HG02642 (cell line): ENCODE measurements around the gene CTDSPL.

ENCODE experiments used
- ATAC-seq: cut with Tn5 transposase; IDR thresholded peaks from one replicate; pipeline ENCODE4 v1.9.1; 2021; ENCODE audit warnings: mild to moderate bottlenecking; ENCODE audit not compliant: unreplicated experiment, poor library complexity

The CTDSPL gene

GRCh38 chr3:37937156-37937555, 75.5 kb downstream of the CTDSPL start:
- no peak for ATAC-seq

DNA sequence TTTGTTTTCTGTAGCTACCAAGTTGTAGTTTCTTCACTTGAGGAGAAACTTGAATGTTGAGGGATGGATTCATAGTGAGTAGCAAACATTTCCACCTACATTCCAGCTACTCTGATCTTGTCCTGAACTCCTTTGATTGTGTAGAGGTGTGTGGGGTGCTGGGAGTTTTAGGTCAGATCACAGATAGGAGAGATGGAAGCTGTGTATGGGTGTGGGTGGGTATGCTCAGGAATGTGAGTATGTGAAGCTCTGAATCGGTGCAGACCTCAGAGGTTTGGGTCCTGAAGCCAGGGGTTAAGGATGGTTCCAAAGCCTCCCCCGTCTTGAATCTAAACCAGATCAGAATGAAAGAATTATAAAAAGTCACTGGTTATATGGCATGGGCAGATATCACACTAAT, 76.3 kb downstream of the CTDSPL start:
- no peak for ATAC-seq

- ATAC-seq, result no peak
Observed at GRCh38 chr3:37940242-37940908, 78.7 kb downstream of the CTDSPL start.

DNA sequence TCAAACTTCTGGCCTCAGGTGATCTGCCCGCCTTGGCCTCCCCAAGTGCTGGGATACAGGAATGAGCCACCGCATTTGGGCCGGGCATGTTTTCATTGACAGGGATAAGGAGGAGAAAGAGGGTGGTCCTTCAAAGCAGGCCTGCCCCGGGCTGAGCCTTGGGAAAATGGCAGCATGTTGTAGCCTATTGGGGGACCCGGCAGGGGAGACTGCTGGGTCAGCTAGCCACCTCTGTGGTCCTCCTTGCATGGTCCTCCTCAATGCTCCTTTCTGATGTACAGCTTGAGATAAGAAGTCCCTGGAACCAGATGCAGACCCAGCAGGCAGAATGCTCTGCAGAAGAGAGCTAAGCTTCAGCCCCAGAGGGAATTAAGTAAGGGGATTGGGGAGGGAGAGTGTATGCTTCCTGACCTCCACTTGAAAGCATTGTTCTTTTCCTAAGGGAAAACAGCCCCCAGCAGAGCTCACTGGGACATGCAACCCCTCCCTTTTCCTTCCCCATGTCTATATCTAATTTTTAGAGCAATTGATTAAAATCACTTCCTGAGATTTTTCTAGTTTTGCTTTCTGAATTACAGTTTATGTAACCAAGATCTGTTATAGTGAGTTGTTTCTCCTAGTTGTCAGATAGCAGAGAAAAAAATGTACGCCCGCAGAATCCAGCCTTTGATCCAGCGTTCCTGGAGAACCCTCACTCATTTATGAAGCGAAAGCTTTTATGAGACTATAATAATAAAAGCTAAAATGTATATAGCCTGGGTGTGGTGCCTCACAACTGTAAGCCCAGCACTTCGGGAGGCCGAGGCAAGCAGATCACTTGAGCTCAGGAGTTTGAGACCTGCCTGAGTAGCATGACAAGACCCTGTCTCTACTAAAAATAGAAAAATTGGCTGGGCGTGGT, 80.2 kb downstream of the CTDSPL start:
- ATAC-seq, result no peak

- ATAC-seq, result no peak
Observed at GRCh38 chr3:37942646-37943045, 81.0 kb downstream of the CTDSPL start.

DNA sequence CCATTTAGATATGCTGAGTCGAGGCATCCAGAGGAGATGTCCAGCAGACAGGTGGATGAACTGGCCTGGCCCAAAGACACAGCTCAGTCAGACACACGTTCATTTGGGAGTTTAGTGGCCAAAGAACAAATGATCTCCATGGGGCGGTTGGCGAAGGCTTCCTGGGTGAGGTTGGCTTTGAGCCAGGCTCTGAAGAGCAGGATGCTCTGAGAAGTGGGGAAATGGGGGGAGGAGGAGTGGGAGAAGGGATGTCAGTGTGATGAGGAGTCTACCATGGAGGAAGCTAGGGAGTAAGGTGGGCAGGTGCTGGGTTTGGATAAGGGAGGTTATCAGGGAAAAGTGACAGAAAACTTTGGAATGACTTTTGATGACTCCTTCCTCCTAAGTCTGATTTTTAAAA, 81.4 kb downstream of the CTDSPL start:
- ATAC-seq, result no peak

DNA sequence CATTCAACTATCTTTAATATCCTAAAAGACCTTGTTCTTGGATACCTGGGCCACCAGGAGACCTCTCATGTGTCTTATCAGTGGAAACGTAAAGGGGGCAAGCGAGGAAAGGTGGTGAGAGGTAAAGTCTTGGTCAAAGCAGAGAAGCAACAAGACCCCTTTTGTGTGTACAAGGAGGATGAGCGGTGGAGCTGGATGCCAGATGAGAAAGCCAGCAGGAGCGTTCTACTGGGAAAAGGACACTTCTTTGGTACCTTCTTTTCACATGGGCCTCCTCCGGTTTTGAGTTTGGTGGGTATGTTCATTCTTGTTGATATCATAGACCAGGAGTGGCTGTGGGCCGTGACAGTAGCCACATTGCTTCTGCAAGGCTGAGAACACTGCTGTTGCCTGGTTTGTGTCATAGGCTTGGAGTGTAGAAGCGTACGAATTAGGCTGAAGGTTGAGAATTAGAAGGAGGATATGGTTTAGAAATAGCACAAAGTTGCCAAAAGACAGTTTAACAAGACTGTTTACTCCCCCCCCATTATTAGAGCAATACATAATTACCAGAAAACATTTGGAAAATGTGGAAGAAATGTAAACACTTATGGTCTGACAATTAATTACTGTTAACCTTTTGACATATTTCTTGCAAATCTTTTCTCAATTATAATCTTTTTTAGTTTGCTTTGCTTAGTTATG, 82.1 kb downstream of the CTDSPL start:
- no peak for ATAC-seq

DNA sequence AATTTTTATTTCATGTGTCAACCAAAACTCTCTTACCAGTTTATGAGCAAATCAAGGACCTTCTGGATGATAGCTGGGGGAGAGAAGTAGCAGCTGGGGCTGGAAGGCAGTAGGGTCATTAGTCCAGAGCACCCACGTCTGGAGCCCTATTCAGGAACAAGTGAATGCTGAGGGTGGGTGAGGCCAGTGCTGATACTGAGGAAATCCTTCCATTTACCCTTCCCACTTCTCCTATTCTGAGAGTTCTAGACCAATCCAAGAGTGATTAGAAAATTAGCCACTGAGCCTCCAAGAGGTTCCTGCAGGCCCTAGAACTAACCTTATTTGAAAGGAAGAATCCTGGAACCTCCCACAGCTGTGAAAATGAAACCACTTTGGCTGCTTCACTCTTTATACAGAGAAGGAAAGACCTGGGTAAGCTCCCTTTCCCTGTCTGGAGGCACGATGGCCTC, 82.7 kb downstream of the CTDSPL start:
- ATAC-seq, result no peak

- ATAC-seq, result no peak
Observed at GRCh38 chr3:37945156-37945806, 83.6 kb downstream of the CTDSPL start.

DNA sequence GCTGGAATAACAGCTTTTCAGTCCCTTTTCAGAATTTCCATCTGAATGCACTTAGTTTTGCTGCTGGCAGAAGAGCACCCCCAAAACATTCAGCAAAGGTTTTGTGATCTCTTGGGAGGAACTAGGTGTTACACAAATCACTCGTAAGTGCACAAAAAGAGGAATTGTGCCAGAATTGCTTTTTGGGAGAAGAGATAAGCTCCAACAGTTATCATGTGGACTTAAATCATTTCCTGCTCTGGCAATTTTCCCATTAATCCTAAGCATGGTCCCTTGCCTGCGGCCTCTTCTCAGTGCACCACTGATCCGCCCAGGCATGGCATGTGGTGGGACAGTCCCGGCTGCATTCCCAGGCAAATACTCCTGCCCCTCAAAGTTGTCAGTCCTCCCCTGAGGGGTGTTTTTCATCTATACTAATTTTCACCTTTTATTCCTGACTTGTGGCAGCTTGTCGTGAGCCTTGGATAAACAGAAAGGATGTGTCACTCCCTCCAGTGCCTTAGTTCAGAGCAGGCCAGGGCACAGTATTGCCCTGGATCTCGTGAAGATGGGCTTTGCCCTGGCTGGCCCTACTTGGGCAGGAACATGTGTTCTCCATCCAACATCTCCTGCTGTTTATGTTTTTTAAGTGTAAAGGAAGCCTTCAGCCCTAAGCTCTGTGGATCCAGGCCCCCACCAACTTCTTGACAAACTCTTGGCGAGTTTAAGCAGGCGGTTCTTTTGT, 84.3 kb downstream of the CTDSPL start:
- ATAC-seq, result no peak

- ATAC-seq, result no peak
Observed at GRCh38 chr3:37946531-37946889, 84.8 kb downstream of the CTDSPL start.

GRCh38 chr3:37949866-37950265, 88.2 kb downstream of the CTDSPL start:
- no peak for ATAC-seq

- ATAC-seq, result no peak
Observed at GRCh38 chr3:37952564-37952963, 90.9 kb downstream of the CTDSPL start.

DNA sequence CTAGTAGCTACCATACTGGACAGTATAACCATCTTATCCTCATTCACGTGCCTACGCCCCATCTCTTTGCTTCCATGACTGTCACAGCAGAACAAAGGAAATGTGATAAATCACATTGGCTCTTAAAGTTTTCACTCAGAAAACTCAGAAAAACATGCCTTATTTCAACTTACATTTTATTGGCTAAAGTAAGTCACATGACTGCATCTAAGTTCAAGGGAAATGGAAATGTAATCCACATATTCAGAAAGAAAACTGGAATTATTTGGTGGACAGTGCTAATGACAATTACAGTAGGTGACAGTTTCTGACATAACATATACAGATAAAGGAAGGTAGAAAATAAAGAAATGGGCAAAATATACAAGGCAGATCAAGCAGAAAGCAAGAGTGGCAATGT, 91.5 kb downstream of the CTDSPL start:
- ATAC-seq, result no peak

GRCh38 chr3:37953707-37954394, 92.2 kb downstream of the CTDSPL start:
- ATAC-seq, result no peak

DNA sequence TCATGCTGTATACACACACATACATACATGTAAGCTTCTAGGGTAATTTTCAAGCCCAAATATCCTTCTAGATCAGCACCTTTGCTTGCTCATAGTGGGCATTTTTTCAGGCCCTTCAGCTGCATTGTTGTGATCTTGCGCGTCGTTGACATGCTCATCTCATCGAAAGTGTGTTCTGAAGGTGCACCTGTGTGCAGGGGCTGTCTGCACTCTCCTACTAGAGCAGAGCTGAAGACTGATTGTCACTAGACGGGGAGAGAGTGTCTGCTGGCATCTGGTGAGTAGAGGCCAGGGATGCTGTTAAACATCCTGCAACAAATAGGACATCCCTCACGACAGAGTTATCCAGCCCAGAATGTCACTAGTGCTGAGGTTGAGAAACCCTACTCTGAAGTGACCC, 93.2 kb downstream of the CTDSPL start:
- no peak for ATAC-seq

GRCh38 chr3:37955918-37956707, 94.4 kb downstream of the CTDSPL start:
- ATAC-seq, result no peak

GRCh38 chr3:37956723-37957538, 95.3 kb downstream of the CTDSPL start:
- no peak for ATAC-seq
